ENCODE measurements around the gene RXRG.

Gene RXRG

DNA sequence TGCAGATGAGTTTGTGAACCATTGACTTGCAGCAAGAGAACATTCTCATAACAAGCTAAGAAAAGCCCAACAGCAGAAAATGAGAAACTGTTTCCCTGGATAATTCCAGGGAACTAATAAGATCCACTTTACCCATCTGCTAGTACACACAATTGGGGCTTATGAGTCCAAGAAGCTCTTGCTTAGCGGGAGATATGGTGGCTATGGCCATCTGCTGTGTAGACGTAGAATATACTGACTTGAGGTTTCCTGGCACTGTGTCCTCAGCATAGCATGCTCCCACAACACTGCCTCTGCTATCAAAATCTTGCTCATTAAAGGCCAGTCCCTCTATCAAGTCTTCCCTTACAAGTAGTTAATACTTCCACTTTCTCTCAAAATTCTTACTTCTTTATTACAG is 6.8 kb upstream of the RXRG start:
- no peak for DNase-seq (ENCODE audit: low read depth, low spot score)

DNA sequence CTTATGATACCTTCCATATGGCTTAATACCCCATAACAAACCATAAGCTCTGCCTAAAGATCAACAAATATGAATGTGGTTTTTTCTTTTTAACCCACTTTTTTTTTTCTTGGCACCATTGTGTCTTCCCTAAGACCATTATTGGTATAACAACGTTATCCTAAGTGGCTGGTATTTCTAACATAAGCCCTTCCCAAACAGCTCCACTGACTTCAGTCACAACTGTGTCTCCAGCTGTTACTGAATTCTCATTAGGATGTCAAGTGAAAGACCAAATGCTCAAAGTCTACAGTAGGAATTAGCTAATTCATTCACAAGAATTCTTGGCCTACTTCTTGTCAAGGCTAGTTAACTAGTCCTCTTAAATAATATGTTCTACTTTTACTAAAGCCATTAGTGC is 4.2 kb upstream of the RXRG start:
- DNase-seq (ENCODE audit: low read depth, low spot score) = no peak

DNA sequence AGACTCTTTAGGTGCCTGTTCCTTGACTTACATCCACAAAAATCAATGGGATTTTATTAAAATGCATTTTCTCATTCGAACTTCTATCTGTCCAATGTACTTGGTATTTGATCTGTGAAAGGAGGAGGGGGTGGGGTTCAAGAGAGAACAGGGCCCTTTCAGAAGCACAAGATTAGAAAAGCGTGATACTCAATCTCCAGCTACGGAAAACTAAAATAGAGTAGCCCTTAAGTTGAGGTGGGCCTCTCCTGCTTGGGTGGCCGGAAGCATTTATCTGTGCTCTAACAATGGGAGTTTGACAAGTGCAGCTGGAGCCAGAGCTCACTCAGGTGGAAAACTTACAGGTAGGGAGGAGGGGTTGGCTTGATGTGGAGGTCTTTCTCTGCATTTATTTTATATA is 462 bp upstream of the RXRG start:
- DNase-seq (ENCODE audit: low read depth, low spot score) = no peak

- no peak for DNase-seq (ENCODE audit: low read depth, low spot score)
These were observed 1.2 kb downstream of the RXRG start for GRCh38 chr1:165443539-165444311.

GRCh38 chr1:165442653-165443052 is 2.3 kb downstream of the RXRG start:
- no peak for DNase-seq (ENCODE audit: low read depth, low spot score)

- DNase-seq (ENCODE audit: low read depth, low spot score) = no peak
These were observed 2.9 kb downstream of the RXRG start for GRCh38 chr1:165442053-165442452.

GRCh38 chr1:165441166-165441880 is 3.6 kb downstream of the RXRG start:
- no peak for DNase-seq (ENCODE audit: low read depth, low spot score)

- no peak for DNase-seq (ENCODE audit: low read depth, low spot score)
These were observed 5.6 kb downstream of the RXRG start for GRCh38 chr1:165439330-165439729.

GRCh38 chr1:165436994-165437393 is 7.9 kb downstream of the RXRG start:
- no peak for DNase-seq (ENCODE audit: low read depth, low spot score)

GRCh38 chr1:165435801-165436200 is 9.1 kb downstream of the RXRG start:
- DNase-seq (ENCODE audit: low read depth, low spot score) = no peak

DNA sequence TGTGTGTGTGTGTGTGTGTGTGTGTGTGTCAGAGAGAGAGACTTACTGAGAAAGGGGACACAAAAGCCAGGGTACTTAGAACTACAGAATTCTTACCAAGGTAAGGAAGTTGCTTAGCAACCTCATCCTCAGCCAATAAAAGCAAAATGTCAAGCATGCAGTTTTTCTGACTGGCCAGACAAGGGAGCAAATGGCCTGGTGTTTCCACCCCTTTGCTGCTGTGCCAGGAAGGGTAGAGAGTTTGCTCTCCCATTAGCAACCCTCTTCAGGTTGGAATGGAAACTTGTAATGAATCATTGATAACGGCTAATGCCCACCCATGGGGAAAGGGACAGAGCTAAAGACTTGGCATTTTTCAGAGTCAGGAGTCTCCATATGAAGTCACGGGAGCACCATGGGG is 10.6 kb downstream of the RXRG start:
- no peak for DNase-seq (ENCODE audit: low read depth, low spot score)

DNA sequence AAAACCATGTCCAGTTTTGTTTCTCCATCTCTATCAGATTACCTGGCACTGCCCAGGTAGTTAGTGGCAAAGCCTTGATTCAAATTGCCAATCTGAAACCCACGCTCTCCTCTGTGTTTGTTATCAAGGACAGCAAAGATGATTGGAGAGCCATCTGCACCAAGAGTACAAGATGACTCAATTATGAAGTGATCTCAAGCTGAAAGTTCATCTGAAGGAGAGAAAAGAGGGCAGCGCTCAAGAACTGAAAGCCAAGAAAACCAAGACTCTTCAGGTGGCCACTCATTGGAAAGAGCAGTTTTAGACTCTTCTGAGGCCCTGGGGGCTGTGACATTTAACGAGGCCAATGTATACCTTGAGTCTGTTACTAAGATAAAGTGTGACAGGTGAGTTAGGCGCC is 13.8 kb downstream of the RXRG start:
- DNase-seq (ENCODE audit: low read depth, low spot score) = no peak

DNA sequence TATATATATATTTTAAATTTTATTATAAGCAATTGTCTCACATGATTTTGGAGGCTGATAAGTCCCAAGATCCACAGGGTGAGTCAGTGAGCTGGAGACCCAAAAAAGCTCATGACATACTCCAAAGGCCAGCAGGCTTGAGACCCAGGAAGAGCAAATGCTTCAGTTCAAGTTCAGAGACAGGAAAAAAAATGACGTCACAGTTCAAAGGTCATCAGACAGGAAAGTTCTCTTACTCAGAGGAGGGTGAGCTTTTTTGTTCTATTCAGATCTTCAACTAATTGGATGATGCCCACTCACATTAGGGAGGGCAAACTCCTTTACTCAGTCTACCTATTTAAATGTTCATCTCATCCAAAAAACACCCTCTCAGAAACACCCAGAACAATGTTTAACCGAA is 18.2 kb downstream of the RXRG start:
- no peak for DNase-seq (ENCODE audit: low read depth, low spot score)

DNA sequence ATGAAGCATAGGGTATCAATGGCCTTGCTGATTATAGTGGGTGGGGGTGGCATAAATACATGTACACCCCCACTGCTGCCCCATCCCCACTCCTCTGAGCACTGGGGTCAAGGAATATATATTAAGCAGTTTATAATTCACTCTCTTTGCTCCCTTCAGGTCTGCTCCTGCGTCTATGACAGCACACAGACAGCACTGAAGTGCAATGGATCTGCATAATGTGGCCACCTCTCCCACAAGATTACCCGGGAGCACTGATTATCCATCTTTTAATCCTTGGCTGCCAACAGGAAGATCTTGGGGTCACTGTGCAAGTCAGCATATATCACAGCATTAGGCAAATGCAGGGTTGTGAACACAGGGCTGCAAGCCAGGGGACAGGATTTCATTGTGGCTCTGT is 19.3 kb downstream of the RXRG start:
- DNase-seq (ENCODE audit: low read depth, low spot score) = no peak

DNA sequence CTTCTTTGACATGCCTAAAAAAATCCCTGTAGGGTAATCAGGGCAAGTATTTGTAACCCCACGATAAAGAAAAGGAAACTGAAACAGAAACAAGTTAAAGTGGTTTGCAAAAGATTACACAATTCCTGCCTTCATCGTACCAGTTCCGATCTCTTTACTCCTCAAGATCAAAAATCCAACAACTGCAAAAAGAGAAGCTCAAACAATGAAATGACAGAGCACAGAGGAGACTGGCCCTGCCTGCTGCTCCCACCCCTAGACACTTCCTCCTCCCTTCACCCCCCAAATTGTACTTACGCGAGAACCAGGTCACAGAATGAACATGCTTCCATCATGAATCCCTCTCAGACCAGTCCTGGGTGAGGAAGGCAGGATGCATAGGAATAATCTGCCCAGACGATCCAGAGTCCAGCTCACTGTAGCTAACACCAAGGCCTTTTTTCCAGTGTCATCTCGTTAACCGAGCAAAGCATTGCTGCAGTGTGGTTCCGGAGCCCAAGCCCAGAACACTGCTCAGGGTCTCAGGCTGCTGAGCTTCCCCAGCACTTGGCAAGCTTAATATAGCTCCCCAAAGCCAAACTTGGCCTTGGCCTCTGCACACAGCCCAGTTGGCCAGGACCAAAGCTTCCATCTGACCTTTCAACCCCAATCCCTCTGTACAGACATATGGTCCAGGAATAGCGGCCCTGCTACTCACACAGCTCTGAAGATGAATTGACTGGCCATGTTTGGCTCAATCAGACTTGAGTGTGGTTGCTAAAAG is 20.3 kb downstream of the RXRG start:
- no peak for DNase-seq (ENCODE audit: low read depth, low spot score)

- DNase-seq (ENCODE audit: low read depth, low spot score) = no peak
These were observed 21.8 kb downstream of the RXRG start for GRCh38 chr1:165423136-165423535.

- no peak for DNase-seq (ENCODE audit: low read depth, low spot score)
These were observed 24.3 kb downstream of the RXRG start for GRCh38 chr1:165420655-165421054.

DNA sequence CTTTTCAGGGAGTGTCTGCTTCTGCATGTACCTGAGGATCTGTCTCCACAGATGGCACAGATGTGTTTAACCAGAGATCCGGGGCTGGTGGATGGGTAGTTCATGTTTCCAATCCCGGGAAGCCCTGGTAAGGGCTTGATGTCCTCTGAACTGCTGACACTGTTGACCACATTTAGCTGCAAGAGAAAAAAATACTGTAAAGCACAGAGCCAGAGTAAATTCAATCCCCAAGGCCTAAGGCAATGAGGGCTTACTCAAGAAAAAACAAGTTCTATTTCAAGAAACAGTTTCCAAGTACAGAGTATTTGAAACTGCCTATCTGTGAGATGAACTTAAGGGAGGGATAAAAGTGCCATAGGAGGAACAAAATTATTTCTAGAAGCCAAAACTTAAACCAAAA is 25.1 kb downstream of the RXRG start:
- DNase-seq (ENCODE audit: low read depth, low spot score) = no peak

DNA sequence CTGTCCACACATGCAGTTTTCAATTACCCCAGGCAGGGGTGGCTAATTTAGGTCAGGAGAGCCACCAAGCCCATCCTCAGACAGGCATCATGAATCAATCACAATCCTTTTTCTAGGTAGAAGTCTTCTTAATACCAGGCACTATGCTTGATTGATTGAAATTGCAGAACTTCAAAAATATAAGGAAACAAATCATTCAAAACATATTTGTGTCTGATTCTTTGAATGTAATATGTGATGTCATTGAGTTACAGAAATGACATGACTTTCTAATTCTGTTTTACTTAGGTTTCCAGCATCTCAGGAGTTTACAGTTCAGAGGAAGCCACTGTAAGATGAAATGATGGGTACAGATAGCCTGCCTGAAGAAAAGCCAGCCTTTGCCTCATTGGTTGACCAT is 26.7 kb downstream of the RXRG start:
- no peak for DNase-seq (ENCODE audit: low read depth, low spot score)

GRCh38 chr1:165416876-165417275 is 28.1 kb downstream of the RXRG start:
- no peak for DNase-seq (ENCODE audit: low read depth, low spot score)

DNA sequence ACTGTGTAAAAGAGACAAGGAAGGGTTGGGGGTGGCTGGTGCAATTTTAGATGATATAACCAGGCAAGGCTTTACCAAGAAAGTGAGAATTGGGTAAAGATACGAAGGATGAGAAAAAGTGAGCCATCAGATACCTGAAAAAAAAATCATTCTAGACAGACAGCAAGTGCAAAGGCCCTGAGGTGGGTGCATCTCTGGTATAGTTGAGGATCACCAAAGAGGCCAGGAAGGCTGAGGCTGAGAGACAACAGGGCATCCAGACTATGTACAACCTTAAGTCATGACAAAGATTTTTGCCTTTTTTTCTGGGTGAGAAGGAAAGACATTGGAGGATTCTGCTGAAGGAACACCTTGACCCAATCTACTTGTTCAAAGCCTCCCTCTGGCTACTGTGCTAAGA is 29.9 kb downstream of the RXRG start:
- DNase-seq (ENCODE audit: low read depth, low spot score) = no peak

DNA sequence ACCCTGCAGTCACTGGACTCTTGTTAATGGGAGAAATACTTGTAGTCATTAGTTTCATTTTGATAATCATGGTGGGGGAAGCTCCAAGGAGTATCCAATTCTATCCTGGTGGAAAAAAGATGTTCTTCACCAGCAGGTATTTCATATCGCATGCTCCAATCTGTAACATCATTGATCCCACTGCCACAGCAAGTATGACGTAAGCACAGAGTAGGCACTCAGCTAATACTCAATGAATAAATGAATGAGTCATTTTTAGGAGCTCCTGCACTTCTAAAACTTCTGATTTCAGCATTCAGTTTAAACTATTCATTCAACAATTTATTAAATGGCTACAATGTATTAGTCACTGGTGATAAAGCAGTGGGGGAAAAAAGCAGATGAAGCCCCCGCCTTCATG is 30.3 kb downstream of the RXRG start:
- no peak for DNase-seq (ENCODE audit: low read depth, low spot score)

DNA sequence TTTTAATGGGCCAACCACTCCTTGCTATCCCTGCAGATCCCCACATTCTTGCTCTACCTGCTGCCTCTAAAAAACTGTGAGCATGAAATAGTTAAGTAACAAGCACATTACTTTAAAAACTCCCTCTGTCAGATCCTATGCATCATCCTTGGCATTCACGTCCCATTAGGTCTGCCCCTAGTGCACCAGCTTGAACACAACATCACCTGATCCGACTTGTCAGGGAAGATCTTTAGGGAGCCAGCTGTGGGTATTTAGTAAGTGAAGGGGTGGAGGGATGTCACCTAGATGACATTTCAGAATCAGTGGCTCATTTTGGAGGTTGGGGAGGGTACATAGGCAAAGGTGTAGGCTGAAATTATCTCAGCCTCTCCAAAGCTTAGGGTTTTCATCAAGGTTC is 33.5 kb downstream of the RXRG start:
- DNase-seq (ENCODE audit: low read depth, low spot score) = no peak

Measured in activated naive CD8-positive, alpha-beta T cell treated with anti-CD3 and anti-CD28 coated beads, Interleukin-2, amount 50 U/mL, for 16 hours (primary cell).